GM12878 (cell line): ENCODE measurements around the gene XCR1. TPM values are rescaled to one million over a fixed set of nuclear protein-coding genes. Genes with fewer than 3 reads are reported as not detected.
"Not testable (repeated sequence)": the region's sequence is repeated elsewhere in the genome, so short reads cannot be mapped to it uniquely, and the experiment has no call there.

Experiments used
- ATAC-seq: fragments of 200-7000 bp; cut with Tn5 transposase; 3 replicates; pipeline ENCODE4 v1.9.1; 2020; ENCODE audit warnings: mild to moderate bottlenecking, moderate library complexity
- BruUV-seq: library from RNA; stranded (reverse); fragments of 400-500 nt; replicated peaks from 2 replicates; lab custom pipeline; 2021; lab: Mats Ljungman, UMichigan
- CTCF ChIA-PET: fragments of 300-600 bp; sonication (Branson Sonifier 250); formaldehyde crosslinking; extraction: SDS; loops from one replicate; lab custom pipeline; 2021; ENCODE audit warnings: inconsistent platforms; lab: Yijun Ruan, JAX
- POLR2A ChIA-PET: fragments of 350-600 bp; formaldehyde crosslinking; extraction: SDS; loops from one replicate; lab custom pipeline; 2021; ENCODE audit warnings: inconsistent platforms; lab: Charles Lee
- RAD21 ChIA-PET: fragments of 300-600 bp; sonication (Branson Sonifier 250); formaldehyde crosslinking; loops from one replicate; lab custom pipeline; 2023; ENCODE audit warnings: antibody characterized with exemption; ENCODE audit not compliant: unreplicated experiment; lab: Charles Lee
- SMC1A ChIA-PET: fragments of 300-600 bp; sonication (Branson Sonifier 250); formaldehyde crosslinking; loops from one replicate; lab custom pipeline; 2023; ENCODE audit not compliant: unreplicated experiment, uncharacterized antibody; lab: Charles Lee
- DNase-seq: peaks from one replicate; pipeline ENCODE4 v3.0.0-alpha.2; 2011; ENCODE audit warnings: low read depth, low spot score
- FAIRE-seq: peaks from 3 replicates; lab custom pipeline; 2011; peaks lifted over from hg19 to GRCh38; lab: Jason Lieb, UNC
- H2AFZ ChIP-seq: 2 replicates; pipeline ENCODE4 v1.6.0; 2011; ENCODE audit warnings: low read depth, low read length, control low read depth; ENCODE audit not compliant: control insufficient read depth
- H3K27ac ChIP-seq: 2 replicates; pipeline ENCODE4 v1.5.1; 2011; ENCODE audit warnings: control low read depth; ENCODE audit not compliant: control insufficient read depth, insufficient read depth
- H3K27me3 ChIP-seq, 2 experiments: replicated peaks in 1 of 2; 2 replicates each; pipeline versions ENCODE4 v1.6.0 to v1.6.1; 2011; ENCODE audit warnings: low read length in 1 of 2; ENCODE audit not compliant: control insufficient read depth in 2 of 2, insufficient read depth in 2 of 2
- H3K36me3 ChIP-seq, 2 experiments: 2 replicates each; pipeline ENCODE4 v1.5.1; 2011; ENCODE audit warnings: low read length in 1 of 2; ENCODE audit not compliant: control insufficient read depth in 2 of 2, insufficient read depth in 2 of 2
- H3K4me1 ChIP-seq: 2 replicates; pipeline ENCODE4 v1.6.1; 2011; ENCODE audit warnings: mild to moderate bottlenecking, low read length, moderate library complexity, mixed read lengths; ENCODE audit not compliant: control insufficient read depth, insufficient read depth
- H3K4me2 ChIP-seq: 2 replicates; pipeline ENCODE4 v1.6.0; 2011; ENCODE audit warnings: control low read depth; ENCODE audit not compliant: control insufficient read depth, insufficient read depth
- H3K4me3 ChIP-seq: fragments of 200-600 bp; sonication (generic); 2 replicates; pipeline ENCODE4 v1.5.1; 2016
- H3K79me2 ChIP-seq: 2 replicates; pipeline ENCODE4 v1.6.0; 2011; ENCODE audit warnings: low read length; ENCODE audit not compliant: control insufficient read depth, insufficient read depth
- H3K9ac ChIP-seq: 2 replicates; pipeline ENCODE4 v1.8.0; 2011; ENCODE audit warnings: low read length, control low read depth, mixed read lengths; ENCODE audit not compliant: control insufficient read depth, insufficient read depth
- H3K9me3 ChIP-seq: replicated peaks from 3 replicates; pipeline ENCODE4 v1.5.1; 2011; ENCODE audit warnings: mild to moderate bottlenecking, low read length; ENCODE audit not compliant: control insufficient read depth, insufficient read depth
- H4K20me1 ChIP-seq: 2 replicates; pipeline ENCODE4 v1.6.0; 2011; ENCODE audit not compliant: control insufficient read depth, insufficient read depth
- SPI1 ChIP-seq: IDR thresholded peaks from 2 replicates; pipeline ENCODE4 v1.6.1; 2011; ENCODE audit warnings: low read depth, mild to moderate bottlenecking, low read length, moderate library complexity, borderline replicate concordance; ENCODE audit not compliant: insufficient read depth
- WGBS: methylation state at CpG from one replicate; pipeline ENCODE4 v1.1.6; 2016; ENCODE audit warnings: low lambda C conversion rate; ENCODE audit not compliant: insufficient replicate concordance, insufficient coverage; ENCODE audit errors: missing lambda C conversion rate; 5-methylcytosine and 5-hydroxymethylcytosine counted together
- in situ Hi-C: fragments of 300-500 bp; cut with MboI; formaldehyde crosslinking; loops from 9 replicates; pipeline ENCODE4 v1.14.3; 2018; ENCODE audit warnings: mixed read lengths
- intact Hi-C: fragments of 100-400 bp; cut with micrococcal nuclease; formaldehyde crosslinking; loops from one replicate; pipeline ENCODE4 v1.14.2; 2022; ENCODE audit not compliant: unreplicated experiment
- polyA plus RNA-seq, 11 experiments: library from polyadenylated mRNA; depleted of rRNA in 4 of 11; unstranded in 6 of 11; stranded (reverse) in 5 of 11; fragments of >200 nt; fragmentation: Nextera tagmentation in 4 of 11; fragmentation: Illumina TruSeq in 1 of 11; extraction: Ambion mirVana in 4 of 11; extraction: Trizol in 1 of 11; gene quantifications; 1 replicate in 1 of 11; 2 replicates in 10 of 11; pipeline versions ENCODE4 v1.2.1 to v1.2.3, GENCODE V29; 2011 to 2016; ENCODE audit warnings: inconsistent platforms in 2 of 11, missing spikeins in 2 of 11, low read depth in 1 of 11
- total RNA-seq, 4 experiments: library from RNA; depleted of rRNA in 3 of 4; stranded (reverse); fragments of >200 nt in 3 of 4; fragmentation: Illumina TruSeq in 1 of 4; extraction: Trizol in 1 of 4; gene quantifications; 2 replicates each; pipeline versions ENCODE4 v1.2.1 to v1.2.3, GENCODE V29; 2013 to 2021

The XCR1 gene
- total and polyA plus RNA-seq, 10 of the 15 experiments (the other 5 are each of a cell fraction or from before 2014, with no cell fraction given): 0.02 to 0.29 (median 0.13) TPM; not detected in 2

DNA sequence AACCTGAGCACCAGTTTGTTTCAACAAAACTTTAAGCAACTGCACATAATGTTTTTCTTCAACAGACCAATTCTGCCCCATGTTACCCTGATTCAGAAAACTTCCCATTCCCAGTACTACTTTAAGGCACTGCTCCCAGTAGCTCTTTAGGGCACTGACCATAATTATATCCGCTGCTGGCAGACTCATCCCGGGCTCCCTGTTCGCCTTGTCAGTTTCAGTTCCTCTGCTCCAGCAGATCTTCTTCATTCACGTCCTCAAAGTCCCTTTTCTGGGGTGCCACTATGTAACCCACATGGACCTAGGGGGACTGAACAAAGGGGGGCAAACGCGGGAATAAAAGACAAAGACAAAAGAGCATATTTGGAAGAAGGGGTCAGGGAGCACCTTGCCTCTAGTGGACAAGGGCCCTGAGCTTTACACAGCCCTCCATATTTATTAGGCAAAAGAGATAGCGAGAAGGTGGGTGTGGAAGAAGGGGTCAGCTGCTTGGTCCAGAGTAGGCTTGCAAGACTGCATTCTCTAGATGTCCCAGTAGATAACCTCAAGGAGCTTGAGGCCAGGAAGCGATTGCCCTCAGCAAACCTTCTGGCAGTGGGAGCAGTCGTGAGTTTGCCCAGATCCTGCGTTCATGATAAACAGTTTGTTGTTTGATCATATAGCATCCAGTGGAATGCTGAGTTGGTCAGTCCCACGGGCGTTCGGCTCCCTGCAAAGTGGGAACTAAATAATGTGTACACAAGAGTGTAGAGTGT is 26.7 kb upstream of the XCR1 start:
- TF ChIP-seq SPI1: peak; percentile 39; the same call in 1 of the 2 replicates
- TF ChIP-seq, all 136 proteins: peak for 1; not testable (repeated sequence) for 135
- H3K27me3 ChIP-seq, H3K27ac ChIP-seq, H2AFZ ChIP-seq, H3K9me3 ChIP-seq, ATAC-seq, H3K4me3 ChIP-seq, H4K20me1 ChIP-seq, in situ Hi-C loops, intact Hi-C loops, POLR2A ChIA-PET, H3K79me2 ChIP-seq, H3K9ac ChIP-seq, DNase-seq, H3K4me2 ChIP-seq, FAIRE-seq, BruUV-seq, H3K36me3 ChIP-seq: not testable (repeated sequence)
- ChIA-PET CTCF (interaction anchor here (1.8 kb wide), 1 partner anchor 23 kb away, joined by 7 read pairs; no protein-coding TSS in a partner anchor), SMC1A (interaction anchor here (1.0 to 1.4 kb wide), 2 partner anchors 10 to 25 kb away, joined by 4 to 5 read pairs; no protein-coding TSS in a partner anchor), RAD21 (interaction anchor here (0.6 to 1.0 kb wide), 2 partner anchors 155 to 193 kb away, joined by 3 to 4 read pairs; partner anchors contain the start of gene CCR1)
- H3K4me1 ChIP-seq: peaks cover 11% of the 10 kb centered on the region
- WGBS: 52% methylated on average over 13 of the region's 13 CpGs

DNA sequence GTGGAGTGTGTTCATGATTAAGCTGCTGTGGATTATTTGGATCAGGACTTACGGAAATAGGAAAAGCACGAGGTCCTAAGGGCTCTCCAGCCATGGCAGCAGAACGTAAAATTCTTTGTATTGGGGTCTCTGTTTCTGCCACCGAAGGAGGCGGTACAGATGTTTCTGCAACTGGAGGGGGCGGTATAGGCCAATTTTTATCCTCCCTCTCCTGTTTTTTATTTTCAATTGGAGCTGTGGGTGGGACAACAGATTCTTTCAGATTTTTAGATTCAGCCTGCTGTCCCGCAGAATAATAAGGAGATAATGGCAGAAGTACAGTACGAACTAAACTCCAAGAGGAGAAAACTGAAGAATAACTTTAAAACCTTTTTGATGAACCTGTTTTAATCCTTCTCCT is 26.0 kb upstream of the XCR1 start:
- ChIA-PET RAD21 (interaction anchor here (1.0 kb wide), 1 partner anchor 155 kb away, joined by 3 read pairs; the partner anchor contains the start of gene CCR1), CTCF (interaction anchor here (1.8 kb wide), 1 partner anchor 24 kb away, joined by 7 read pairs; no protein-coding TSS in a partner anchor)
- H3K9ac ChIP-seq, BruUV-seq, ATAC-seq, DNase-seq, H4K20me1 ChIP-seq, H3K36me3 ChIP-seq, SMC1A ChIA-PET, intact Hi-C loops, H3K4me1 ChIP-seq, H3K4me2 ChIP-seq, POLR2A ChIA-PET, H3K9me3 ChIP-seq, FAIRE-seq, H3K27ac ChIP-seq, H2AFZ ChIP-seq, H3K79me2 ChIP-seq, H3K27me3 ChIP-seq, H3K4me3 ChIP-seq, in situ Hi-C loops: not testable (repeated sequence)
- 44% methylated on average over 8 of the region's 8 CpGs for WGBS
